ENCODE data around the gene ZNF687.

ZNF687 gene

DNA sequence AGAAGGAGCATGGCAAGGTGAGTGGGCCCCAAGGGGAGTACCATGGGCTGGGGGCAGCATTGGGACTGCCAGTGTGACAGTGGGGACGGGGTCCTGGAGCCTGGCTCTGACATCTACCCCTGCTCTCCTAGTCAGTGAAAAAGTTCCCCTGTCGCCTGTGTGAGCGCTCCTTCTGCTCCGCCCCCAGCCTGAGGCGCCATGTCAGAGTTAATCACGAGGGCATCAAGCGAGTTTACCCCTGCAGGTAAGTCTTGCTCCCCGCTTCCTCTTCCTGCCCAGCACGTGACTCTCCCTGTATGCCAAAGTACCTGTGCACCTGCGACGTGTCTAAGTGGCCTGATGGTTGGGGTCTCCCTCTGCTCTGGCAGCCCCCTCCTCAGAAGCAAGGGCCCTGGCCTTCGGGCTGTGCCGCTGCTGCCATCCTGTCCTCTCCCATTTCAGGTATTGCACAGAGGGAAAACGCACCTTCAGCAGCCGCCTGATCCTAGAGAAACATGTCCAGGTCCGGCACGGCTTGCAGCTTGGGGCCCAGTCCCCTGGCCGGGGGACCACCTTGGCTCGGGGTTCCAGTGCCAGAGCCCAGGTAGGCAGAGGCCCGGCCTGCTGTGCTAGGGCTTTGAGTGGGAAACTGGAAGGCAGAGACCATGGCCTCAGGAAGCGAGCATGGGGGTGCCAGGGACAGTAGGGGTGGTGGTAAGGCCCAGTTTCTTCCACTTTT, 8.1 kb downstream of the ZNF687 start:
- in situ Hi-C loops (cut with HindIII; ENCODE audit: low pct_ligation_motif_present, low sequenced_read_pairs): no loop called here
- DNase-seq: no peak
- peaks cover 76% of the 10 kb centered on the region for H3K36me3 ChIP-seq (replicated peaks)
- H3K4me3 ChIP-seq (ENCODE audit: low read depth, low read length): no peak overlapping the region
- no peak overlapping the region for H3K27ac ChIP-seq
- no peaks in the 10 kb centered on the region for H3K27me3 ChIP-seq (replicated peaks)
- TF ChIP-seq, protein P1, sequence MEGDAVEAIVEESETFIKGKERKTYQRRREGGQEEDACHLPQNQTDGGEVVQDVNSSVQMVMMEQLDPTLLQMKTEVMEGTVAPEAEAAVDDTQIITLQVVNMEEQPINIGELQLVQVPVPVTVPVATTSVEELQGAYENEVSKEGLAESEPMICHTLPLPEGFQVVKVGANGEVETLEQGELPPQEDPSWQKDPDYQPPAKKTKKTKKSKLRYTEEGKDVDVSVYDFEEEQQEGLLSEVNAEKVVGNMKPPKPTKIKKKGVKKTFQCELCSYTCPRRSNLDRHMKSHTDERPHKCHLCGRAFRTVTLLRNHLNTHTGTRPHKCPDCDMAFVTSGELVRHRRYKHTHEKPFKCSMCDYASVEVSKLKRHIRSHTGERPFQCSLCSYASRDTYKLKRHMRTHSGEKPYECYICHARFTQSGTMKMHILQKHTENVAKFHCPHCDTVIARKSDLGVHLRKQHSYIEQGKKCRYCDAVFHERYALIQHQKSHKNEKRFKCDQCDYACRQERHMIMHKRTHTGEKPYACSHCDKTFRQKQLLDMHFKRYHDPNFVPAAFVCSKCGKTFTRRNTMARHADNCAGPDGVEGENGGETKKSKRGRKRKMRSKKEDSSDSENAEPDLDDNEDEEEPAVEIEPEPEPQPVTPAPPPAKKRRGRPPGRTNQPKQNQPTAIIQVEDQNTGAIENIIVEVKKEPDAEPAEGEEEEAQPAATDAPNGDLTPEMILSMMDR (IDR thresholded peaks at IDR 0.05; ENCODE audit: low read depth, low read length, missing control alignments): no peak

DNA sequence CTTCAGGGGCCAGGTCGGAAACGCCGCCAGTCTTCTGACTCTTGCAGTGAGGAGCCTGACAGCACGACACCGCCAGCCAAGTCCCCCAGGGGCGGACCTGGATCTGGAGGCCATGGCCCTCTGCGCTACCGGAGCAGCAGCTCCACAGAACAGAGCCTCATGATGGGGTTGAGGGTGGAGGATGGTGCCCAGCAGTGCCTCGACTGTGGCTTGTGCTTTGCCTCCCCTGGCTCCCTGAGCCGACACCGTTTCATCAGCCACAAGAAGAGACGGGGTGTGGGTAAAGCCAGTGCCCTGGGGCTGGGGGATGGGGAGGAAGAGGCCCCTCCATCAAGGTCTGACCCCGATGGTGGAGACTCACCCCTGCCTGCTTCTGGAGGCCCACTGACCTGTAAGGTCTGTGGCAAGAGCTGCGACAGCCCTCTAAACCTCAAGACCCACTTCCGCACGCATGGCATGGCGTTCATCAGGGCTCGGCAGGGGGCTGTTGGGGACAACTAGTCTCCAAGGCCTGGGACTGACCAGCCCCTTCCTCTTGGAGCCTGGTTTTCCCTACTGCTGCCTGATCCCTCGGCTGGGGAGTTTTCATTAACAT, 8.7 kb downstream of the ZNF687 start:
- no peak overlapping the region for H3K27ac ChIP-seq

DNA sequence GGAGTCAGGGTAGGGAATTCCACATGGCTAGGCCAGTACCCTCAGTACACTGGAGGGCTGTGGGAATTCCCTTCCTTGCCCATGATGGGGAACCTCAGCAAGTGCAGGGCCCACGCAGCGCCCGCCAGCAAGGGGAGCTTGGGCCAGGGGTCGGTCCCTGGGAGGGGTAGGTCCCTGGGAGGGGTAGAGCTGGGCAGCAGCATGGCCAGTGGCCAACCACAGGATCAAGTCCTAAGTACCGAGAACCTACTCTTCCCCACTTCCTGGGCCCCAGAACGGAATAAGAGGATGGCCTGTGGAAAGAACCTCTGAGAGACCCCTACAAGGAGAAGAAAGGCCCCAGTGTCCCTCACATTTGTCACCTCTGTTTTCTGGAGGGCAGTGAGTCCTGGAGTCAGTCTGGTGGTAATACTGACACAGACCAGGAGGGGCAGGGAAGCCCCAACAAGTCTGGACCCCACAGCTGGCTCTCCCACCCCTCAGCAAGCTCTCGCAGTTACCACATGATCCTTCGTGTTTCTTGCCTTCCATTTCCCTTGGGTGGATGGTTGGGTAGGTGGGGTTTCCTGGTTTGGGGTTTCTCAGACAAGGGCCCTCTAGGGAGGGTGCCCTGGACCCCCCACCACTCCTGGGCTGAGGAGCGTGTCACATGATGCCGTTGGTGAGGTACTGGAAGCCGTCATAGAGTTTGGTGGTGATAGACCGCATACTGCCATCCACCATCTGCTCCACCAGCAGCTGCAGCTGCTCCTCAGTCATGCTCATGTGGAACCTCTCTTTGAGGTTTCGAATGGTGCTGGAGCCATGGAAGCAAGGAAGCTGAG, 10.3 kb downstream of the ZNF687 start:
- no peaks in the 10 kb centered on the region for H3K27me3 ChIP-seq (replicated peaks)
- no peak for DNase-seq
- H3K4me3 ChIP-seq (ENCODE audit: low read depth, low read length): no peak overlapping the region
- in situ Hi-C loops (cut with HindIII; ENCODE audit: low pct_ligation_motif_present, low sequenced_read_pairs): no loop called here
- TF ChIP-seq, protein P1 (IDR thresholded peaks at IDR 0.05; ENCODE audit: low read depth, low read length, missing control alignments): peak; percentile 20
- peaks cover 79% of the 10 kb centered on the region for H3K36me3 ChIP-seq (replicated peaks)
- no peak overlapping the region for H3K27ac ChIP-seq

More for the DNA sequence above, 8.7 kb downstream of the ZNF687 start:
- H3K36me3 ChIP-seq (replicated peaks): peaks cover 82% of the 10 kb centered on the region
- TF ChIP-seq, protein P1 (IDR thresholded peaks at IDR 0.05; ENCODE audit: low read depth, low read length, missing control alignments): no peak
- in situ Hi-C loops (cut with HindIII; ENCODE audit: low pct_ligation_motif_present, low sequenced_read_pairs): no loop called here
- no peak overlapping the region for H3K4me3 ChIP-seq (ENCODE audit: low read depth, low read length)
- H3K27me3 ChIP-seq (replicated peaks): no peaks in the 10 kb centered on the region
- no peak for DNase-seq

DNA sequence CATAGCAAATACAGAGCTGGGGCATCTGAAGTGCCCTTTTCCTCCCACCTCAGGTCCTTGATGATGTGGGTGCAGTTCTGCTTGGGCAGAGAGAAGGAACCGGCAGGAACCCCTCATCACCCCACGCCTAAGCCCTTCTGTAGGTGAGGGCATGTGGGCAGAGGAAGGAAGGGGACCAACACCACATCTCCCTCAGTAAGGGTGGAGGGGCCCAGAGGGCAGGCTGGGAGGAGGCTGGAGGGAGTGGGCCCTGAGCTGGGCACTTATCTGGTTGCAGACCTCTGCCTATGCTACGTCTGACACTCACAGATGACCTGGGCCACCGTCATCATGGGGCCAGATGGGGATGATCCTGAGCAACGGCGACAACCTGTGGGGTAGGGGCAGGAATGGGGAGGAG, 11.0 kb downstream of the ZNF687 start:
- in situ Hi-C loops (cut with HindIII; ENCODE audit: low pct_ligation_motif_present, low sequenced_read_pairs): no loop called here

DNA sequence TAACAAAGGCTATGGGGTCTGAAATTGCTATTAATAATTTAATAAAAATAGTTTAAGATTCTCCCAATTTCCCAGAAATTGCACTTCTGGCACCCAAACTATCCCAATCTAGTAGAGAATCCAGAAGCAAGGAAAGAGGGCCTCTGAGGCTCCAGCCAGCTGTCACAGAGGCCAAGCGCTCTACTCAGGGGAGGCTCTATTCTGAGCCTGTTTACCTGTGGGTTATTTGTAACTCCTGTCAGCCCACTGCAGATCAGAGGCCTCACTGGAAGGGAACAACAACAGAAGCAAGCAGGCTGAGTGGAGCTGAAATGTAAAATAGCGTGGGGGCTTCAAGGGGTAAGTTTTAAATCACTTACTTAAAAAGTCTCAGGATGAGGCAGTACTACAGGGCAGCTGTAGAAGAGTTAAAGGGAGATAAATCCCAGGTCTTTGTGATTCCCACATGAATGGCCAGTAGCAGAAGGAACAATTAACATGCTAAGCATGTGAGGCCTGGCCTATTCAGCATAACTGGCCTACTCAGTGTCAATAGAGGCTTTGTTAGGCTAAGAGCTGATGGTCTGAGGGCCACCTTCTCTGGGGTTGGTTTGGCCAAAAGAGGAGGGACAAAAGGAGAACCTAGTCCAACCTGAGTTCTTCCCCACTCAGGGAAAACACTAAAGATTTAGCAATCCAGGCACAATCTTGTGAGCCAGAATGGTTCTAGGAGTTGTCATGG, 12.8 kb downstream of the ZNF687 start:
- H3K27ac ChIP-seq: no peak overlapping the region
- H3K36me3 ChIP-seq (replicated peaks): peaks cover 82% of the 10 kb centered on the region
- DNase-seq: no peak
- H3K27me3 ChIP-seq (replicated peaks): no peaks in the 10 kb centered on the region
- in situ Hi-C loops (cut with HindIII; ENCODE audit: low pct_ligation_motif_present, low sequenced_read_pairs): no loop called here
- TF ChIP-seq, protein P1 (IDR thresholded peaks at IDR 0.05; ENCODE audit: low read depth, low read length, missing control alignments): no peak
- H3K4me3 ChIP-seq (ENCODE audit: low read depth, low read length): no peak overlapping the region

More for the DNA sequence above, 11.0 kb downstream of the ZNF687 start:
- DNase-seq: no peak
- Histone ChIP-seq H3K4me3 (ENCODE audit: low read depth, low read length) (no peak overlapping the region), H3K36me3 (replicated peaks) (peaks cover 79% of the 10 kb centered on the region), H3K27ac (no peak overlapping the region), H3K27me3 (replicated peaks) (no peaks in the 10 kb centered on the region)
- TF ChIP-seq, protein P1 (IDR thresholded peaks at IDR 0.05; ENCODE audit: low read depth, low read length, missing control alignments): no peak

Data from brain microvascular endothelial cell (primary cell).